ENCODE results near the gene MLF2. TPM values are rescaled to one million over a fixed set of nuclear protein-coding genes. Genes with fewer than 3 reads are reported as not detected.

Gene MLF2
- total and polyA plus RNA-seq, 9 of the 15 experiments (the other 6 are each of a cell fraction or from before 2014, with no cell fraction given) = 11.4 to 190 (median 139) TPM

GRCh38 chr12:6765048-6765633 is 12.2 kb upstream of the MLF2 start (continued):
- TF ChIP-seq THRB (CRISPR knock-in tag; conservative IDR thresholded peaks at IDR 0.05) (peak; percentile 71), NCOA4 (IDR thresholded peaks at IDR 0.05; ENCODE audit: partially characterized antibody) (peak; percentile 66), CREM (IDR thresholded peaks at IDR 0.05; ENCODE audit: low read depth) (no peak), KLF10 (CRISPR knock-in tag; IDR thresholded peaks at IDR 0.05) (no peak), SMARCA4 (IDR thresholded peaks at IDR 0.05) (peak; percentile 98), ZNF184 (CRISPR knock-in tag; IDR thresholded peaks at IDR 0.05) (no peak), ADNP (tag; IDR thresholded peaks at IDR 0.05) (peak; percentile 39; the same call in 1 of the 2 replicates), KLF16 (IDR thresholded peaks at IDR 0.05) (peak; percentile 83), SP1 (CRISPR knock-in tag; IDR thresholded peaks at IDR 0.05) (peak; percentile 37), ZNF583 (CRISPR knock-in tag; IDR thresholded peaks at IDR 0.05) (no peak), ZBTB1 (CRISPR knock-in tag; IDR thresholded peaks at IDR 0.05; ENCODE audit: borderline replicate concordance, low read depth) (no peak), NR2C1 (IDR thresholded peaks at IDR 0.05) (peak; percentile 84), NR2C1 (tag; IDR thresholded peaks at IDR 0.05) (peak; percentile 59), MAFF (IDR thresholded peaks at IDR 0.05; ENCODE audit: low read length) (no peak), NCOR1 (IDR thresholded peaks at IDR 0.05) (peak; percentile 98), EP400 (IDR thresholded peaks at IDR 0.05) (peak; percentile 63), KLF6 (CRISPR knock-in tag; IDR thresholded peaks at IDR 0.05; ENCODE audit: borderline replicate concordance) (no peak), PHF8 (IDR thresholded peaks at IDR 0.05; ENCODE audit: borderline replicate concordance, low read length) (no peak), SMARCE1 (IDR thresholded peaks at IDR 0.05) (peak; percentile 98), ARNT (IDR thresholded peaks at IDR 0.05) (peak; percentile 87 to 92; a peak in 3 of 4 replicates), BRD9 (IDR thresholded peaks at IDR 0.05; ENCODE audit: low read depth, partially characterized antibody) (peak; percentile 37), RCOR1 (IDR thresholded peaks at IDR 0.05; ENCODE audit: borderline replicate concordance in 1 of 2, low read depth in 2 of 2, low read length in 2 of 2) (peak; percentile 56 to 79; a peak in 2 of 4 replicates), POLR2A (conservative IDR thresholded peaks at IDR 0.05) (0 out of 2 replicates have a peak, but pooled peaks have one; percentile 3), POLR2B (IDR thresholded peaks at IDR 0.05; ENCODE audit: low read depth, partially characterized antibody) (peak; percentile 56), ZNF217 (CRISPR knock-in tag; IDR thresholded peaks at IDR 0.05) (no peak), GABPB2 (CRISPR knock-in tag; conservative IDR thresholded peaks at IDR 0.05) (no peak), MTA2 (IDR thresholded peaks at IDR 0.05; ENCODE audit: low read depth) (peak; percentile 99), KAT2B (IDR thresholded peaks at IDR 0.05; ENCODE audit: low read depth, low read length) (no peak), TEAD4 (IDR thresholded peaks at IDR 0.05; ENCODE audit: low read length) (peak; percentile 93), TEAD4 (CRISPR knock-in tag; IDR thresholded peaks at IDR 0.05; ENCODE audit: borderline replicate concordance) (no peak), PHB2 (IDR thresholded peaks at IDR 0.05; ENCODE audit: low read depth) (peak; percentile 95), SAP30 (IDR thresholded peaks at IDR 0.05; ENCODE audit: borderline replicate concordance, insufficient read depth, low read depth, low read length, poor library complexity, severe bottlenecking) (no peak)
- TF ChIP-seq, protein P1, sequence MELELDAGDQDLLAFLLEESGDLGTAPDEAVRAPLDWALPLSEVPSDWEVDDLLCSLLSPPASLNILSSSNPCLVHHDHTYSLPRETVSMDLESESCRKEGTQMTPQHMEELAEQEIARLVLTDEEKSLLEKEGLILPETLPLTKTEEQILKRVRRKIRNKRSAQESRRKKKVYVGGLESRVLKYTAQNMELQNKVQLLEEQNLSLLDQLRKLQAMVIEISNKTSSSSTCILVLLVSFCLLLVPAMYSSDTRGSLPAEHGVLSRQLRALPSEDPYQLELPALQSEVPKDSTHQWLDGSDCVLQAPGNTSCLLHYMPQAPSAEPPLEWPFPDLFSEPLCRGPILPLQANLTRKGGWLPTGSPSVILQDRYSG (tag; conservative IDR thresholded peaks at IDR 0.05; ENCODE audit: low read depth) = no peak

Data from K562 (cell line).